ENCODE data around the gene SPRED2. TPM values are rescaled to one million over a fixed set of nuclear protein-coding genes. Genes with fewer than 3 reads are reported as not detected.

The SPRED2 gene
- total and polyA plus RNA-seq, 4 donors: 6.7 to 7.5 (median 7.1) TPM

- Histone ChIP-seq H3K4me1 (ENCODE audit: control insufficient read depth in 4 of 4, insufficient read depth in 4 of 4, low read length in 3 of 4) (peaks cover 7 to 42% (median 24%) of the 10 kb centered on the region in 4 donors), H3K27ac (ENCODE audit: low read depth in 1 of 2, low read length in 2 of 2) (no peak overlapping the region)
- WGBS: 42% methylated on average over 2 of the region's 2 CpGs
Observed at GRCh38 chr2:65413106-65413505, 19.3 kb downstream of the SPRED2 start.

GRCh38 chr2:65411056-65411795 is 21.2 kb downstream of the SPRED2 start:
- Histone ChIP-seq H3K27ac (ENCODE audit: low read depth in 1 of 2, low read length in 2 of 2) (peak overlapping the region in 1 of 2 donors; percentile 50), H3K36me3 (ENCODE audit: control insufficient read depth in 4 of 4, insufficient read depth in 3 of 4, low read depth in 1 of 4, low read length in 3 of 4) (no peaks in the 10 kb centered on the region), H3K9ac (ENCODE audit: low read depth in 1 of 2, low read length in 2 of 2) (no peak overlapping the region), H3K4me3 (ENCODE audit: low read depth in 1 of 3, low read length in 3 of 3) (no peak overlapping the region), H3K9me3 (ENCODE audit: control insufficient read depth in 4 of 4, low read length in 3 of 4) (no peaks in the 10 kb centered on the region), H3K27me3 (ENCODE audit: control insufficient read depth in 4 of 4, insufficient read depth in 4 of 4, low read length in 3 of 4) (no peaks in the 10 kb centered on the region), H3K4me1 (ENCODE audit: control insufficient read depth in 4 of 4, insufficient read depth in 4 of 4, low read length in 3 of 4) (peaks cover 6 to 34% (median 16%) of the 10 kb centered on the region in 4 donors)
- DNase-seq (ENCODE audit: low spot score): no peak
- WGBS: 69% methylated on average over 7 of the region's 7 CpGs
- peak; percentile 16 for TF ChIP-seq HNF4G (IDR thresholded peaks at IDR 0.05)
- no peak for TF ChIP-seq RAD21 (IDR thresholded peaks at IDR 0.05)
- peak; percentile 64 to 71 for TF ChIP-seq HNF4A (conservative IDR thresholded peaks at IDR 0.05)
- TF ChIP-seq, protein P1, sequence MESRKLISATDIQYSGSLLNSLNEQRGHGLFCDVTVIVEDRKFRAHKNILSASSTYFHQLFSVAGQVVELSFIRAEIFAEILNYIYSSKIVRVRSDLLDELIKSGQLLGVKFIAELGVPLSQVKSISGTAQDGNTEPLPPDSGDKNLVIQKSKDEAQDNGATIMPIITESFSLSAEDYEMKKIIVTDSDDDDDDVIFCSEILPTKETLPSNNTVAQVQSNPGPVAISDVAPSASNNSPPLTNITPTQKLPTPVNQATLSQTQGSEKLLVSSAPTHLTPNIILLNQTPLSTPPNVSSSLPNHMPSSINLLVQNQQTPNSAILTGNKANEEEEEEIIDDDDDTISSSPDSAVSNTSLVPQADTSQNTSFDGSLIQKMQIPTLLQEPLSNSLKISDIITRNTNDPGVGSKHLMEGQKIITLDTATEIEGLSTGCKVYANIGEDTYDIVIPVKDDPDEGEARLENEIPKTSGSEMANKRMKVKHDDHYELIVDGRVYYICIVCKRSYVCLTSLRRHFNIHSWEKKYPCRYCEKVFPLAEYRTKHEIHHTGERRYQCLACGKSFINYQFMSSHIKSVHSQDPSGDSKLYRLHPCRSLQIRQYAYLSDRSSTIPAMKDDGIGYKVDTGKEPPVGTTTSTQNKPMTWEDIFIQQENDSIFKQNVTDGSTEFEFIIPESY (IDR thresholded peaks at IDR 0.05): no peak
- no peak for TF ChIP-seq EGR1 (IDR thresholded peaks at IDR 0.05; ENCODE audit: low read depth in 2 of 2)
- TF ChIP-seq, protein P2, sequence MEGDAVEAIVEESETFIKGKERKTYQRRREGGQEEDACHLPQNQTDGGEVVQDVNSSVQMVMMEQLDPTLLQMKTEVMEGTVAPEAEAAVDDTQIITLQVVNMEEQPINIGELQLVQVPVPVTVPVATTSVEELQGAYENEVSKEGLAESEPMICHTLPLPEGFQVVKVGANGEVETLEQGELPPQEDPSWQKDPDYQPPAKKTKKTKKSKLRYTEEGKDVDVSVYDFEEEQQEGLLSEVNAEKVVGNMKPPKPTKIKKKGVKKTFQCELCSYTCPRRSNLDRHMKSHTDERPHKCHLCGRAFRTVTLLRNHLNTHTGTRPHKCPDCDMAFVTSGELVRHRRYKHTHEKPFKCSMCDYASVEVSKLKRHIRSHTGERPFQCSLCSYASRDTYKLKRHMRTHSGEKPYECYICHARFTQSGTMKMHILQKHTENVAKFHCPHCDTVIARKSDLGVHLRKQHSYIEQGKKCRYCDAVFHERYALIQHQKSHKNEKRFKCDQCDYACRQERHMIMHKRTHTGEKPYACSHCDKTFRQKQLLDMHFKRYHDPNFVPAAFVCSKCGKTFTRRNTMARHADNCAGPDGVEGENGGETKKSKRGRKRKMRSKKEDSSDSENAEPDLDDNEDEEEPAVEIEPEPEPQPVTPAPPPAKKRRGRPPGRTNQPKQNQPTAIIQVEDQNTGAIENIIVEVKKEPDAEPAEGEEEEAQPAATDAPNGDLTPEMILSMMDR (IDR thresholded peaks at IDR 0.05; ENCODE audit: low read depth, low read length, missing input control): no peak
- no peak for TF ChIP-seq TAF1 (conservative IDR thresholded peaks at IDR 0.05)
- no peak for TF ChIP-seq SP1 (IDR thresholded peaks at IDR 0.05)
- TF ChIP-seq FOXA2 (IDR thresholded peaks at IDR 0.05): peak; percentile 41
- TF ChIP-seq, protein P3, sequence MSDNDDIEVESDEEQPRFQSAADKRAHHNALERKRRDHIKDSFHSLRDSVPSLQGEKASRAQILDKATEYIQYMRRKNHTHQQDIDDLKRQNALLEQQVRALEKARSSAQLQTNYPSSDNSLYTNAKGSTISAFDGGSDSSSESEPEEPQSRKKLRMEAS (IDR thresholded peaks at IDR 0.05): no peak

More at GRCh38 chr2:65413106-65413505, 19.3 kb downstream of the SPRED2 start:
- TF ChIP-seq HNF4A (conservative IDR thresholded peaks at IDR 0.05): no peak
- TF ChIP-seq, protein P1 (IDR thresholded peaks at IDR 0.05): no peak
- TF ChIP-seq EGR1 (IDR thresholded peaks at IDR 0.05; ENCODE audit: low read depth in 2 of 2): no peak
- TF ChIP-seq REST (IDR thresholded peaks at IDR 0.05): no peak
- TF ChIP-seq RAD21 (IDR thresholded peaks at IDR 0.05): no peak
- no peak for TF ChIP-seq JUND (IDR thresholded peaks at IDR 0.05)
- Histone ChIP-seq H3K36me3 (ENCODE audit: control insufficient read depth in 4 of 4, insufficient read depth in 3 of 4, low read depth in 1 of 4, low read length in 3 of 4) (no peaks in the 10 kb centered on the region), H3K9me3 (ENCODE audit: control insufficient read depth in 4 of 4, low read length in 3 of 4) (no peaks in the 10 kb centered on the region), H3K9ac (ENCODE audit: low read depth in 1 of 2, low read length in 2 of 2) (no peak overlapping the region), H3K27me3 (ENCODE audit: control insufficient read depth in 4 of 4, insufficient read depth in 4 of 4, low read length in 3 of 4) (no peaks in the 10 kb centered on the region), H3K4me3 (ENCODE audit: low read depth in 1 of 3, low read length in 3 of 3) (no peak overlapping the region)
- DNase-seq (ENCODE audit: low spot score): no peak
